Eye (tissue), 1 donor: ENCODE measurements around the gene PPP1R37.

Experiments
- DNase-seq: peaks from one replicate; pipeline ENCODE4 v3.0.0-alpha.2; 2015

Gene PPP1R37

DNA sequence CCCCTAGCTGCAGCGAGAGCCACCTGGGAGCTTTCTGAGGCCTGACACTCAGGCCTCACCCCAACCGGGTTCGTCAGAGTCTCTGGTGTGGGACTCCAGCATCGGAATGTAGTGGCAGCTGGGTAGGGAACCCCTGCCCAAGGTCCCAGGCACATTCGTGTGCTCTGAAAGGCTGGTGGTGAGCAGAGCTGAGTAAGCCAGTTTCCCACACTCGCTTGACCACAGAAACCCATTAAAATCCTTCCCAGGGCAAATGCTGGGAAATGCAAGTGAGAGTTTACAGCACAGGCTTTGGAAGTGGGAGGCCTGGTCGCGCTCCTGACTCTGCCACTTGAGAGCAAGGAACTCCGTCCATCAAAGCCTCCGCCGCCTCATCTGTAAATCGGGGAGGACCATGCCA is 80.8 kb downstream of the PPP1R37 start:
- no peak for DNase-seq

DNA sequence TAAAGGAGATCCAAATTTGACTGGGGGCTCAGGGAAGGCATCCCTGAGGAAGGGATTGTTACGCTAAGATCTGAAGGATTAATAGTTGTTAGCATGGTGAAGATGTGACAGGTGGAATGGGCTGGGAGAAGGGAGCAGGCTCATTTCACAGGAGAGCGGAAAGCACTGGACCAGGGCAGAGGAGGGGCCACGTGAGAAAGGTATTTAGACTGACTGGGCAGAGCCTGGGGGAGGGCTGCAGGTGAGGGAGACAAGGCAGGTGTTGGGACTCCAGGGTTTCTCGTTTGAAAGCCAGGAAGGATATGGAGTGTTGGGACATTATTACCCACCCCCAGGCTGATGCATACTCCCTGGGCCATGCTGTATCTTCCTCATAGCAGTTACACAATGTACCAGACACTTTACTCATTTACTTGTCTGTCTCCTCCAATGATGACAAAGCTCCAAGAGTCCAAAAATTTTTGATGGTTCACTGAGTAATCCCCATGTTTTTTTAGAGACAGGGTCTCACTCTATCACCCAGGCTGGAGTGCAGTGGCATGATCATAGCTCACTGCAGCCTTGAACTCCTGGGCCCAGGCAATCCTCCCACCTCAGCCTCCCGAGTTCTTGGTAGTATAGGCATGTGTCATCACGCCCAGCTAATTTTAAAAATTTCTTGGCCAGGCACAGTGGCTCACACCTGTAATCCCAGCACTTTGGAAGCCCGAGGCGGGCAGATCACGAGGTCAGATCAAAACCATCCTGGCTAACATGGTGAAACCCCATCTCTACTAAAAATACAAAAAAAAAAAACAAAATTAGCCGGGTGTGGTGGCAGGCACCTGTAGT is 82.8 kb downstream of the PPP1R37 start:
- DNase-seq = no peak

DNA sequence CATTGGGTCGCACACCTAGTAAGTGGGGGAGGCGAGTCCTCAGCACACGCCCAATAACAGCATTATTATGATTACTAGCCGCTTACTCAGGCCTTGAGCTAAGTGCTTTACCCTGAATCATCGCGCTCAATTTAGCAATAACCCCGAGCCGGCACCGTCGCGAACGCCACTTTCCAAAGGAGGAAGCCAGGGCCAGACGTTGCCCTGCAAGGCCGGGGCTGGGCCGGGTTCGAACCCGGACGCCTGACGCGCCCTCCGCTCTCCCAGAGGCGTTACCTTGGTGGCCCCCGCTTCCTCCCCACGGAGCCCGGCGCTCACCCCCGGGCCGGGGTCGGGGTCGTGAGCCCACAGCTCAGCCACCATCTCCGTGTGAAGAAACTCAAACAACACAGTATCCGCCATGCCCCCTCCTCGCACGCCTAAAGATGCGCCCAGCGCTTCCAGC is 84.9 kb downstream of the PPP1R37 start, which contains the start of gene TRAPPC6A:
TRAPPC6A (minus strand) TSS at position 421 of the 445 bp plus-strand sequence; CDS start at position 402, 19 bp downstream.
- DNase-seq = no peak

DNA sequence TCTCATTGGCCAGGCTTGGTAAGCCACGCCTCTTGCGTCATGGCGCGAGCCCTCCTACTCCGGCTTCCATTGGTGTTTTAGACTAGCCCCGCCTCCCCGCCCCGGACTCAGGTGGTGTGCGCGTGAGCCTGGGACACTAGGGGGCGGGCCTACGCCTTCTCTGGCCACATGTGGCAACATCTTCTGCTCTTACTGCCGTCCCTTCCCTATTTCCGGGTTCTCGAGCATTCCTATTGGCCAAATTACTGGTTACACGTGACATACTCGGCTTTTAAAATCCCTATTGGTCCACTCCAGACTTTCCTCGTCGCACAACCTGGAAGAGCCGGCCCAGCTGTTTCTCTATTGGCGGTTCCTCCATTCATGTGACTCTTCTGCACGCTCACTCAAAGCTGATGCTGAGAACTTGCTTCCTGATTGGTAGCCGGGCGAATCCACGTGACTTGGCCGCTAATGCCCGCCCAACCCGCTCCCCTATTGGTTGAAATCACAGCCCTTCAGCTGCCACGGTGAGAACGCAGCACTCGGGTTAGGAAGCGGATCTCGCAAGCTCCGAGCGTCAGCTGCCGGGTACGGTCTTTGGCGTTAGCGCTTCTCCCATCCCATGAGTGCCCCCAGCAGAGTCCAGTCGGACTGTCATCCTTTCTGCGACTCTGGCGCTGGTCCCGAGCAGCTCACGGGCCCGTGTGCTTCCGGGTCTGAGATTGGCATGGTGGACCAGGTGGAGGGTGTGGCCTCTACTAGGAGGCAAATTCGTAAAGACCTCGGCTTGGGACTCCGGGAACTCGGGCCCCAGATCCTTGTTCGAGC is 85.5 kb downstream of the PPP1R37 start, which contains the start of gene BLOC1S3:
BLOC1S3 (plus strand) TSS at position 523 of the 810 bp plus-strand sequence. CDS start 513 bp downstream, outside the sequence.
- DNase-seq = peak; percentile 100

DNA sequence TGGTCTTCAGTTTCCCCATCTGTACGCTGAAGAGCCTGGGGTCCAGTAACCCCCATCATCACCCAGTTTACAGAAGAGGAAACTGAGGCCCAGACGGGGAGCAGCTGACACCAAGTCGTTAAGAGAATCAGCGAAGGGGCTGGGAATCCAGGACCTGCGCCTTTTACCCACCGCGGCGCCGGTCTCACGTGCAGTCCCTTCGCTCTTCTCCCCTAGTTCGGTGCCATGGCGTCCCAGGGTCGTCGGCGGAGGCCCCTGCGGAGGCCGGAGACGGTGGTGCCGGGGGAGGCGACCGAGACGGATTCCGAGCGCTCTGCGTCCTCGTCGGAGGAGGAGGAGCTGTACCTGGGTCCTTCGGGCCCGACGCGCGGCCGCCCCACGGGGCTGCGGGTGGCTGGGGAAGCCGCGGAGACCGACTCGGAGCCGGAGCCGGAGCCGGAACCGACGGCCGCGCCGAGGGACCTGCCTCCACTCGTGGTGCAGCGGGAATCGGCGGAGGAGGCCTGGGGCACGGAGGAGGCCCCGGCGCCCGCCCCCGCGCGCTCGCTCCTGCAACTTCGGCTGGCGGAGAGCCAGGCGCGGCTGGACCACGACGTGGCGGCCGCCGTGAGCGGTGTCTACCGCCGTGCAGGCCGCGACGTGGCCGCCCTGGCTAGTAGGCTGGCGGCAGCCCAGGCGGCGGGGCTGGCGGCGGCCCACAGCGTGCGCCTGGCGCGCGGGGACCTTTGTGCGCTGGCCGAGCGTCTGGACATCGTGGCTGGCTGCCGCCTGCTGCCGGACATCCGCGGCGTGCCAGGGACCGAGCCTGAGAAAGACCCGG is 86.3 kb downstream of the PPP1R37 start:
- no peak for DNase-seq

DNA sequence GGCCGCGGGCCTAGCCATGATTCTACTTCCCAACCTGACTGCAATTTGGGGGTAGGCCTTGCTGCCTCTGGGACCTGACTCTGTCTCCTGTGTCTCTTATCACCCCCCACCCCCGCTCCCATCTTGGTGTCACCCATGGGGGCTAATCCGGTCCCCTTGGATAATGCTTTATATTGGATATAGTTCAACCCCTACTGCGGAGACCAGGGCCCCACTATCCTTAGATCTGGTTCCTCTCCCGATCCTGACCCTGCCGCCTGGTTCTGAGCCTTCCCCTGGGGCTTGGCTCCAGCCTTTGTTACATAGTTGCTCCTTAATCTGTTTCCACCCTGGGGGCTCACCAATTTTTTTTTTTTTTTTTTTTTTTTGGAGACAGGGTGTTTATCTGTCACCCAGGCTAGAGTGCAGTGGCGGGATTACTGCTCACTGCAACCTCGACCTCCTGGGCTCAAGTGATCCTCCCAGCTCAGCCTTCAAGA is 87.0 kb downstream of the PPP1R37 start:
- no peak for DNase-seq

DNA sequence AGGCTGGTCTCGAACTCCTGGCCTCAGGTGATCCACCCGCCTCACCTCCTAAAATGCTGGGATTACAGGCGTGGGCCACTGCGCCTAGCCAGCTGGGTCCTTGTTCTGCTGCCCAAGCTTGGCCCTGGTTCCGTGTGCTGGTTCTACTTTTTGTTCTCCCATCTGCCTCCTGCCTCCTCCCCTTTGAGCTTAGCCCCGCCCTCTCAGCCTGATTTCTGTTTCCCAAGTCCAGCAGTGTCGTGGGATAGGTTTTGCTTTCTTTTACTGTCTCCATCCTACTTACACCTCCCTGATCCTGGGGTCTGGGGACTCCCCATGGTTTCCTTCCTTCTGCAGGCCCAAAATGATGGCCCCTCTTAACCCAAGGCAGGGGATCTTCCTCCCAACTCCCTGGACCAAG is 88.0 kb downstream of the PPP1R37 start:
- DNase-seq = no peak

DNA sequence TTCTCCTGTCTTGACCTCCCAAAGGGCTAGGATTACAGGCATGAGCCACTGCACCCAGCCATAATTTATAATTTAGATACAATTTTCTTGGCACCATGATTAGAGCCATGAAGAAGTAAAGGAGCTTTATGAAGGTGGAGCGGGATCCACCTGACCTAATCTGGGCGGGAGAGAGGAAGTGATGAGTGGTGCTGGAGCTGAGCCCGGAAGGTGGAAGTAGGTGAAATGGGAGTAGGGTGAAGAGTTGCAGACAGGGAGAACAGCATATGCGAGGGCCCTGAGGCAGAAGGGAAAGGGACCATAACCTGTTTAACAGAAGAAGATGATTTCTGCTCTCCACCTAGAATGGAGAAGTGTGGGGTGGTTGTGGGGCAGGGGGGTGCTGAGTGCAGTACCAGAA is 89.8 kb downstream of the PPP1R37 start:
- DNase-seq = no peak

DNA sequence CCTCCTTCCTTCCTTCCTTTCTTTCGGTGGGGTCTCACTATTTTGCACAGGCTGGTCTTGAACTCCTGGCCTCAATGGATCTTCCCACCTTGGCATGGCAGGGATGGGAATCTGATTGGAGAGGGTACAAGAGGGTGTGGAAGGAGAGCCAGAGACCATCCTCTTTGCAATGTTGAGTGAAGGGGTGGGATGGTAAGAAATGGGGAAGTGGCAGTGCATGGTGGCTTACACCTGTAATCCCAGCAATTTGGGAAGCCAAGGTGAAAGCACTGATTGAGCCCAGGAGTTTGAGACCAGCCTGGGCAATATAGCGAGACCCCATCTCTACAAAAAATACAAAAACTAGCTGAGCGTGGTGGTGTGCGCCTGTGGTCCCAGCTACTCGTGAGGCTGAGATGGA is 91.1 kb downstream of the PPP1R37 start:
- no peak for DNase-seq

DNA sequence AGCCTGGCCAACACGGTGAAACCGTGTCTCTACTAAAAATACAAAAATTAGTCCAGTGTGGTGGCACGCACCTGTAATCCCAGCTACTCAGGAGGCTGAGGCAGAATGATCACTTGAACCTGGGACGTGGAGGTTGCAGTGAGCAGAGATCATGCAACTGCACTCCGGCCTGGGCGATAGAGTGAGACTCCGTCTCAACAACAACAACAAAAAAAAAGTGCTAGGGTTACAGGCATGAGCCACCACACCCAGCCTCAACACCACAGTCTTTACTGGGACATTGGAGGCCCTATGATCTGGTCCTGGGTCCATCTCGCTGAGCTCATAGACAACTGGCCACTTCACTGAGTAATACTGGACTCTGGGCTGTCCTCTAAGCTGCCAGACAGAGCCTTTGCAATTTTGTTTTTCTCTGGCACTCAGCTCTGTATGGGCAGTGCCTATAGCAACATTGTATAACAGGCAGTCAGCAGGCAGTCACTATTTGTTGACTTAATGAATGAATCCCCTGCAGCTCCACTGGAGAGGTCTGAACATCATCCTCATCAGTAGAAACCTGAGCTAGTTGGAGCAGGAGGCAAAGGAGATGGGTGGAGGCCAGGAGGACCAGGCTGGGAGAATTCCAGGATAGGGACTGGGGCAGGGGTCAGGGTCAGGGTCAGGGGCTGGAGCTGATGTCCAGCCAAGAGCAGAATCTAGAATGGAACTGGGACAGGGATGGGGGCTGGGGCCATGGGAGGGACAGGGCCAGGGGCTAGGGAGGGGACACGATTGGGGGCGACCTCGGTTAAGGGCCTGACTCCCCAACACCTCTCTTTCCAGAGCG is 93.7 kb downstream of the PPP1R37 start:
- DNase-seq = no peak

DNA sequence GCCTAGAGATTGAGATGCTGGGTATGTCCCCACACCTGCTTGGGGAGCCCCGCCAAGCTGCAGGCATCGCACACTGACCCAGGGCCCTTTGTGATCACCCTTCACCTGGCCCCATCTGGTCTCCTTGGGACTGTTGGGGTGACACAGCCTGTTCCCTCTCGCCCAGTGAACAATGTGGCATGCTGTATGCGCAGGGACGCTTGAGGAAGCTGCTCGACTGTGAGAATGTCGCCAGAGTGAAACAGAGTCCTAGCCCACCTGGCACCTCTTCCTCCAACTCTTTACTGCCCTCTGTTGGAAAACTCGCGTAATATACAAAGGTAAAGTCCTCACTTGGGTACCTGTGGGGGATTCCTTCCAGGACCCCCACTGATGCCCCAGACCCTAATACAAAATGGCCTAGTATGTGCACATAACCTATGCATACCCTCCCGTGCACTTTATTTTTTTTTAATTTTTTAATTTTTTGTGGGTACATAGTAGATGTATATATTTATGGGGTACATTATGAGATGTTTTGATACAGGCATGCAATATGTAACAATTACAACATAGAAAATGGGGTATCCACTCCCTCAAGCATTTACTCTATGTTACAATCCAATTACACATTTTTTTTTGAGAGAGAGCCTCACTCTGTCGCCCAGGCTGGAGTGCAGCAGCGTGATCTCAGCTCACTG is 94.6 kb downstream of the PPP1R37 start:
- DNase-seq = peak; percentile 53

DNA sequence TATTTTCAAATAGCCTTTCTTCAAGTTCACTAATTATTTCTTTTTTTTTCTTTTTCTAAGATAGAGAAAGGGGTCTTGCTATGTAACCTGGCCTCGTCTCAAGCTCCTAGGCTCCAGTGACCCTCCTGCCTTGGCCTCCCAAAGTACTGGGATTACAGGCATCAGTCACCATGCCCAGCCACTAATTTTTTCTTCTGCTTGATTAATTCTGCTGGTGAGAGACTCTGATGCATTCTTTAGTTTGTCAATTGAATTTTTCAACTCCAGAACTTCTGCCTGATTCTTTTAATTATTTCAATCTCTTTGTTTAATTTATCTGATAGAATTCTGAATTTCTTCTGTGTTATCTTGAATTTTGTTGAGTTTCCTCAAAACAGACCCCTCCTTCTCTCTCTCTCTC is 97.0 kb downstream of the PPP1R37 start:
- no peak for DNase-seq

DNA sequence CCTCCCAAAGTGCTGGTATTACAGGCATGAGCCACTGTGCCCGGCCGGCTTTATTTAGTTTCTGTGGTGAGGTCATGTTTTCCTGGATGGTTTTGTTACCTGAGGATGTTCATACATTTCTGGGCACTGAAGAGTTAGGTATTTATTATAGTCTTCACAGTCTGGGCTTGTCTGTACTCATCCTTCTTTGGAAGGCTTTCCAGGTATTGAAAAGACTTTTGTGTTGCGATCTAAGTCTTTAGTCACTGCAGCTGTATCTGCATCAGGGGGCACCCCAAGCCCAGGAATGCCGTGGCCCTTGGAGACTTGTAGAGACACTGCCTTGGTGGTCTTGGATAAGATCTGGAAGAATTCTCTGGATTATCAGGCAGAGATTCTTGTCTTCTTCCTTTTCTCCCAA is 98.4 kb downstream of the PPP1R37 start:
- no peak for DNase-seq

DNA sequence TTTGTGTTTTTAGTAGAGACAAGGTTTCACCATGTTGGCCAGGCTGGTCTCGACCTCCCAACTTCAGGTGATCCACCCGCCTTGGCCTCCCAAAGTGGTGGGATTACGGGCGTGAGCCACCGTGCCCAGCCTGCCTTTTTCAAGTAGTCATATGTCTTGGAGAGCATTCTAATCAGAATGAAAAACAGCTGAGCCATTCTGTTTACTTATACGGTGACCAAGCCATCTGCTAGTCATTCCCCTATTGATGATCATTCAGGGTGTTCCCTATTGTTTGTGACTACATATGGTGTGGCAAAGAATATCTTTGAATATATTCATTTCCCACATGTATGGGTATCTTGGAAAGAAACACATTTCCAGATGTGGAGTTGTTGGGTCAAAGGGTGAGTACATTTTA is 102.8 kb downstream of the PPP1R37 start:
- DNase-seq = no peak
